Vagina (tissue), 2 donors: Measurements from ENCODE around the gene MYRIP. TPM values are rescaled to one million over a fixed set of nuclear protein-coding genes. Genes with fewer than 3 reads are reported as not detected.

Experiments
- DNase-seq, 2 donors: peaks; one replicate each; pipeline ENCODE4 v3.0.0-alpha.2; 2017; ENCODE audit errors: extremely low spot score in 2 of 2
- H3K27ac ChIP-seq: fragments of 200-600 bp; sonication (generic); one replicate; pipeline ENCODE4 v1.5.1; 2019
- H3K27me3 ChIP-seq: fragments of 200-600 bp; sonication (generic); one replicate; pipeline ENCODE4 v1.5.1; 2019
- H3K36me3 ChIP-seq, 2 donors: fragments of 200-600 bp; sonication (generic); one replicate each; pipeline ENCODE4 v1.5.1; 2017 to 2019
- H3K4me1 ChIP-seq: fragments of 200-600 bp; sonication (generic); one replicate; pipeline ENCODE4 v1.5.1; 2019
- H3K4me3 ChIP-seq, 2 donors: fragments of 200-600 bp; sonication (generic); 1 replicate in 1 of 2; 2 replicates in 1 of 2; pipeline ENCODE4 v1.5.1; 2016 to 2019
- H3K9me3 ChIP-seq: fragments of 200-600 bp; sonication (generic); one replicate; pipeline ENCODE4 v1.5.1; 2019
- POLR2A ChIP-seq, 2 donors: fragments of 450-650 bp; IDR thresholded peaks; one replicate each; pipeline ENCODE4 v1.6.1; 2017; ENCODE audit warnings: antibody characterized with exemption in 2 of 2, mild to moderate bottlenecking in 2 of 2, moderate library complexity in 2 of 2
- POLR2AphosphoS5 ChIP-seq, 2 donors: sonication (generic); formaldehyde crosslinking; IDR thresholded peaks; one replicate each; pipeline ENCODE4 v1.9.0; 2017; ENCODE audit warnings: antibody characterized with exemption in 2 of 2, mild to moderate bottlenecking in 2 of 2, low read depth in 1 of 2; ENCODE audit not compliant: insufficient read depth in 1 of 2
- intact Hi-C: fragments of 100-400 bp; cut with DNase I; formaldehyde crosslinking; loops from one replicate; pipeline ENCODE4 v1.15.1; 2023
- total RNA-seq: library from RNA; depleted of rRNA; stranded (reverse); fragments of >200 nt; gene quantifications from one replicate; pipeline ENCODE4 v1.2.3, GENCODE V29; 2016
- TF ChIP-seq, protein P1 (sequence below), 3 experiments: fragments of 450-650 bp in 2 of 3; fragments of 200-600 bp in 1 of 3; sonication (generic) in 1 of 3; IDR thresholded peaks; one replicate each; pipeline ENCODE4 v1.5.1; 2017 to 2019; ENCODE audit warnings: antibody characterized with exemption in 3 of 3, mild to moderate bottlenecking in 2 of 3, moderate library complexity in 2 of 3

Gene MYRIP
- total RNA-seq, 1 donor from 2014 or later, result 7.4 TPM

DNA sequence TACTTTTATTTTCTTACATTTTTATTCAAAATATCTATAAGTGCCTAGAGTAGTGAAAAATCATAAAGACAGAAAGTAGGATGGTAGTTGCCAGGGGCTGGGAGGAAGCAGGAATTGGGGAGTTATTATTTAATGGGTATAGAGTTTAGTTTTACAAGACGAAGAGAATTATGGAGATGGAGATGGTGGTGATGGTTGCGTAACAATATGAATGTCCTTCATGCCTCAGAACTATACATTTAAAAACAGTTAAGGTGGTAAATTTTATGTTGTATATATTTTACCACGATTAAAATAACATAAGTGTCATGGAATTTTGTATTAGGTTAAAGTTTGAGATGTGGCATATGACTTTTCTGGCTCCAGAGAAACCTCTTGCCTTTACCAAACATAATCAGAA is 171.4 kb downstream of the MYRIP start:
- intact Hi-C loops, result no loop called here
- H3K27ac ChIP-seq, result no peak overlapping the region
- TF ChIP-seq, protein P1, sequence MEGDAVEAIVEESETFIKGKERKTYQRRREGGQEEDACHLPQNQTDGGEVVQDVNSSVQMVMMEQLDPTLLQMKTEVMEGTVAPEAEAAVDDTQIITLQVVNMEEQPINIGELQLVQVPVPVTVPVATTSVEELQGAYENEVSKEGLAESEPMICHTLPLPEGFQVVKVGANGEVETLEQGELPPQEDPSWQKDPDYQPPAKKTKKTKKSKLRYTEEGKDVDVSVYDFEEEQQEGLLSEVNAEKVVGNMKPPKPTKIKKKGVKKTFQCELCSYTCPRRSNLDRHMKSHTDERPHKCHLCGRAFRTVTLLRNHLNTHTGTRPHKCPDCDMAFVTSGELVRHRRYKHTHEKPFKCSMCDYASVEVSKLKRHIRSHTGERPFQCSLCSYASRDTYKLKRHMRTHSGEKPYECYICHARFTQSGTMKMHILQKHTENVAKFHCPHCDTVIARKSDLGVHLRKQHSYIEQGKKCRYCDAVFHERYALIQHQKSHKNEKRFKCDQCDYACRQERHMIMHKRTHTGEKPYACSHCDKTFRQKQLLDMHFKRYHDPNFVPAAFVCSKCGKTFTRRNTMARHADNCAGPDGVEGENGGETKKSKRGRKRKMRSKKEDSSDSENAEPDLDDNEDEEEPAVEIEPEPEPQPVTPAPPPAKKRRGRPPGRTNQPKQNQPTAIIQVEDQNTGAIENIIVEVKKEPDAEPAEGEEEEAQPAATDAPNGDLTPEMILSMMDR (IDR thresholded peaks at IDR 0.05), result no peak
- TF ChIP-seq POLR2A (IDR thresholded peaks at IDR 0.05), result no peak
- no peak for TF ChIP-seq POLR2AphosphoS5 (IDR thresholded peaks at IDR 0.05; ENCODE audit: insufficient read depth in 1 of 2, low read depth in 1 of 2)

DNA sequence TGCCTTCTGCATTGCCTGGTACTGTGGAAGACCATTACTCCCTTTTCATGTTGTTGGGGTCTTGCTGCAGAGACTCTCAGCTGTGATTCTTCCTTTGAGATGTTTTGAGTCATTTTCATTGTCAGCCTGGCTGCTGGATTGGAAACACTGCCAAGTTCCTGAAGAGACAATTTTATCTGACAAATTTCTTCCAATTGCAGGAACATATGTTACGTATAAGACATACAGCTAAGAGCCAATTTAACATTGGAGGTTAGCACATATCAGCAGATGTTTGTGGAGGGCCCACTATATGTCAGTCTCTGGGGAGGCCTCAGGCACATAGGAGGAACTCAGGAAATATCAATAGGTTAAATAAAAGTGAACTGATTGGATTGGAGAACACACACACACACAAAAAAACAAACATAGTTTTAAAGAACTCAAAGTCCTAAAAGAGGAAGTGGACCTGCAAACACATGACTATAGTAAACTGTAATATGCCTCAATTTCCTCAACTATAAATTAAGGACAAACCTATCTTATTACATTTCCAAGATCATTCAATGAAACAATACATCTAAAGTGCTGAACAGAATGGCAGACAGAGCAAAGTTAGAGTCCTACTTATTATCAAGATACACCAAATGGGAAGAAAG is 172.3 kb downstream of the MYRIP start:
- Histone ChIP-seq H3K36me3 (no peaks in the 10 kb centered on the region), H3K4me1 (no peaks in the 10 kb centered on the region), H3K9me3 (no peaks in the 10 kb centered on the region), H3K27ac (no peak overlapping the region), H3K27me3 (no peaks in the 10 kb centered on the region), H3K4me3 (no peak overlapping the region)
- TF ChIP-seq POLR2AphosphoS5 (IDR thresholded peaks at IDR 0.05; ENCODE audit: insufficient read depth in 1 of 2, low read depth in 1 of 2), result no peak
- TF ChIP-seq, protein P1 (IDR thresholded peaks at IDR 0.05), result no peak
- no peak for TF ChIP-seq POLR2A (IDR thresholded peaks at IDR 0.05)
- no peak for DNase-seq
- intact Hi-C loops, result no loop called here

More for the DNA sequence above, 171.4 kb downstream of the MYRIP start:
- Histone ChIP-seq H3K4me1 (no peaks in the 10 kb centered on the region), H3K36me3 (no peaks in the 10 kb centered on the region), H3K27me3 (no peaks in the 10 kb centered on the region), H3K4me3 (no peak overlapping the region), H3K9me3 (no peaks in the 10 kb centered on the region)
- no peak for DNase-seq

DNA sequence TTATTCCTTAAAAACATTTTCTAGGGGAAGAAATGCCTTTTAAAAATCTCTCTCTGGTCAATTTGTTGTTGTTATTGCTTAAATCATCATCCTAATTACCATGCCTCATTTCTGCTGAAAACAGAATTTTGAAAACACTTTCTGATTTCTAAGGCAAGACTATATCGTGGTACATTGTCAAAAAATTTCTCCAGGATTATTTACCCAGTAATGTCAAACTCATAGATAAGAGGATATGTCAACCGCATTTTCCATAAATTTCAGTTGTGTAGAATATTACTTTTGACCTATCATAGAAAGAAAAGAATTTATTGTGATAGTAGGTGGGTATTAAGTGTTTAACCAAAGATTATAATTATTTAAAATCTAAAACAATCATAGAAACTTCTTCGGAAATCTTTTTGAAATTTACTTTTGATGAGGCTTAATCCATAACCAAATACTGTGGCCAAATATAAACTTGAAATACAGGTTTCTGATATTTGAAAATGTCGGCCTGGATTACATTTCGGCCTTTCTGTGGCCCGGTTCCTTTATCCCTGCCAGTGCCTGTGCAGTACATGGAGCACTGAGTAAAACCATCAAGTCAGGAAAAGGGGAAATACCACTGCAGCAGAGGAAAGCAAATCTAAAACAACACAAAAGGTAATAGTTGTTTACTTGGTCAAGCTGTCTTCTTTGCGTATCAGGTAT is 173.4 kb downstream of the MYRIP start:
- no peaks in the 10 kb centered on the region for H3K27me3 ChIP-seq
- DNase-seq, result no peak
- H3K27ac ChIP-seq, result no peak overlapping the region
- TF ChIP-seq POLR2AphosphoS5 (IDR thresholded peaks at IDR 0.05; ENCODE audit: insufficient read depth in 1 of 2, low read depth in 1 of 2) (no peak), POLR2A (IDR thresholded peaks at IDR 0.05) (no peak)
- TF ChIP-seq, protein P1 (IDR thresholded peaks at IDR 0.05), result no peak
- intact Hi-C loops, result no loop called here
- H3K4me3 ChIP-seq, result no peak overlapping the region
- no peaks in the 10 kb centered on the region for H3K4me1 ChIP-seq
- no peaks in the 10 kb centered on the region for H3K36me3 ChIP-seq
- no peaks in the 10 kb centered on the region for H3K9me3 ChIP-seq

DNA sequence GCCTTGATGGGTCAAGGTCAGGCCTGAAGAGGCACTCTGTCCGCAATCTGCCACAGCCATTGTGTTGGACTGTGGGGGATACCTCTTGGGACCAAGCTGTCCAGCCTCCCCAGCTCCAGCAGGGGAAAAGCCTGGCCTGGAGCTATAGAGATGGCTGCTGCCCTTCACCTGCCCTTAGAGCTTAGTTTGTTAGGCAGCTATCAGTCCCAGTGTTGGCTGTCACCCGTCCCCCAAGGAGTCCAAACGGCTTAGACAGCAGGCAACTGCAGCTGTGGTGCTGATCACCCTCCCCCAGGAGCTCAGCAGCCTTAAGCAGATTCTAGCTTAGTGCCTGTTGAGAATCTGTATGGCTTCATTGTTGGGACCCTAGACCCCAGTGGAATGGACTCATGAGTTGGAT is 180.3 kb downstream of the MYRIP start:
- H3K27me3 ChIP-seq, result no peaks in the 10 kb centered on the region
- H3K4me3 ChIP-seq, result no peak overlapping the region
- no peaks in the 10 kb centered on the region for H3K4me1 ChIP-seq
- TF ChIP-seq POLR2AphosphoS5 (IDR thresholded peaks at IDR 0.05; ENCODE audit: insufficient read depth in 1 of 2, low read depth in 1 of 2) (no peak), POLR2A (IDR thresholded peaks at IDR 0.05) (no peak)
- TF ChIP-seq, protein P1 (IDR thresholded peaks at IDR 0.05), result no peak
- H3K27ac ChIP-seq, result no peak overlapping the region
- intact Hi-C loops, result no loop called here
- H3K36me3 ChIP-seq, result no peaks in the 10 kb centered on the region
- no peak for DNase-seq
- no peaks in the 10 kb centered on the region for H3K9me3 ChIP-seq

DNA sequence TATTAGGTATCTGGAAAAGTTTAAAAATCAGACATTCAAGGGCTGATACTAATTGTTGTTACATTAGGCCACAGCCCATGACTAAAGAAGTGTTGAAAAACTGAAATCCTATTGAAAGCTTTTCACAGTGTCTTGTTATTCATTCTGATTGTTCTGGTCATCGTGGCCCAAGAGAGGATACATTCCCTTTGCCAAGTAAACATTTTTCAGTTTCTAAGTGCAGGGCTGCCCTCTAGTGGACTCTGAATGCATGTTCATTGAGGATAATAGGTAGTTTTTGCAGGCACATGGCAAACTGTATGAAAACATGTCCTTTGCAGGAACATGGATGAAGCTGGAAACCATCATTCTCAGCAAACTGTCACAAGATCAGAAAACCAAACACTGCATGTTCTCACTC is 181.1 kb downstream of the MYRIP start:
- no peak overlapping the region for H3K4me3 ChIP-seq
- H3K9me3 ChIP-seq, result no peaks in the 10 kb centered on the region
- H3K36me3 ChIP-seq, result no peaks in the 10 kb centered on the region
- intact Hi-C loops, result no loop called here
- TF ChIP-seq POLR2AphosphoS5 (IDR thresholded peaks at IDR 0.05; ENCODE audit: insufficient read depth in 1 of 2, low read depth in 1 of 2) (no peak), POLR2A (IDR thresholded peaks at IDR 0.05) (no peak)
- TF ChIP-seq, protein P1 (IDR thresholded peaks at IDR 0.05), result peak in 1 of 3 experiments; percentile 16
- no peaks in the 10 kb centered on the region for H3K4me1 ChIP-seq
- H3K27ac ChIP-seq, result no peak overlapping the region
- DNase-seq, result no peak
- H3K27me3 ChIP-seq, result no peaks in the 10 kb centered on the region
